PFSK-1 (cell line): ENCODE results near the gene PKDCC.

Source experiments
- POLR2AphosphoS5 ChIP-seq: IDR thresholded peaks from 2 replicates; pipeline ENCODE4 v1.6.1; 2012; ENCODE audit warnings: low read depth, mild to moderate bottlenecking, control low read depth, low read length, moderate library complexity
- REST ChIP-seq, 2 experiments: IDR thresholded peaks; 2 replicates each; pipeline versions ENCODE4 v1.6.1 to v1.8.0; 2011 to 2012; ENCODE audit warnings: low read depth in 2 of 2, low read length in 2 of 2, control low read depth in 1 of 2, inconsistent platforms in 1 of 2, mild to moderate bottlenecking in 1 of 2, moderate library complexity in 1 of 2; ENCODE audit not compliant: insufficient read depth in 1 of 2
- SIN3A ChIP-seq: IDR thresholded peaks from 2 replicates; pipeline ENCODE4 v1.6.1; 2012; ENCODE audit warnings: mild to moderate bottlenecking, low read length, moderate library complexity, borderline replicate concordance; ENCODE audit not compliant: insufficient read depth
- TAF1 ChIP-seq: IDR thresholded peaks from 2 replicates; pipeline ENCODE4 v1.6.1; 2012; ENCODE audit warnings: low read length, control low read depth, borderline replicate concordance; ENCODE audit not compliant: insufficient read depth

- TF ChIP-seq TAF1 = no peak
- no peak for TF ChIP-seq POLR2AphosphoS5
- no peak for TF ChIP-seq REST (IDR thresholded peaks at IDR 0.05; ENCODE audit: insufficient read depth in 1 of 2, low read depth in 2 of 2, low read length in 2 of 2)
- TF ChIP-seq SIN3A = no peak
These were observed 32.0 kb downstream of the PKDCC start for GRCh38 chr2:42079737-42080287.
